Mesothelial cell of epicardium (in vitro differentiated cells): ENCODE data around the gene RIPOR1. TPM values are rescaled to one million over a fixed set of nuclear protein-coding genes. Genes with fewer than 3 reads are reported as not detected.
"Not testable (repeated sequence)": the region's sequence is repeated elsewhere in the genome, so short reads cannot be mapped to it uniquely, and the experiment has no call there.

Source experiments
- DNase-seq, 2 experiments: peaks; one replicate each; pipeline ENCODE4 v3.0.0; 2021; ENCODE audit warnings: low spot score in 2 of 2; ENCODE audit not compliant: unreplicated experiment in 2 of 2
- H3K27ac Mint-ChIP-seq: 2 replicates; pipeline ENCODE4 v1.8.0; 2021; ENCODE audit warnings: mixed read lengths
- H3K27me3 Mint-ChIP-seq: 2 replicates; pipeline ENCODE4 v1.8.0; 2021; ENCODE audit warnings: low read depth, mixed read lengths
- H3K36me3 Mint-ChIP-seq: 2 replicates; pipeline ENCODE4 v1.8.0; 2021; ENCODE audit warnings: mixed read lengths
- H3K4me1 Mint-ChIP-seq: 2 replicates; pipeline ENCODE4 v1.8.0; 2021; ENCODE audit warnings: mixed read lengths
- H3K4me3 Mint-ChIP-seq: 2 replicates; pipeline ENCODE4 v1.8.0; 2021; ENCODE audit warnings: mild to moderate bottlenecking, moderate library complexity, mixed read lengths
- H3K9me3 Mint-ChIP-seq: 2 replicates; pipeline ENCODE4 v1.8.0; 2021; ENCODE audit warnings: mixed read lengths
- CTCF ChIP-seq: fragments of 200-600 bp; sonication (generic); IDR thresholded peaks from one replicate; pipeline ENCODE4 v1.5.0; 2021; ENCODE audit warnings: antibody characterized with exemption; ENCODE audit not compliant: unreplicated experiment
- total RNA-seq: library from RNA; stranded (reverse); gene quantifications from 3 replicates; pipeline ENCODE4 v1.2.1, GENCODE V29; 2021

The RIPOR1 gene
- total RNA-seq, 1 donor from 2014 or later, result 69.2 TPM

GRCh38 chr16:67499106-67499505 lies 29.5 kb upstream of the RIPOR1 start:
- Mint-ChIP-seq H3K4me3 (no peak overlapping the region), H3K9me3 (no peaks in the 10 kb centered on the region), H3K27ac (no peak overlapping the region), H3K4me1 (no peaks in the 10 kb centered on the region), H3K36me3 (no peaks in the 10 kb centered on the region), H3K27me3 (no peaks in the 10 kb centered on the region)
- DNase-seq, result no peak
- no peak for TF ChIP-seq CTCF

- TF ChIP-seq CTCF, result no peak
- no peak for DNase-seq
- Mint-ChIP-seq H3K27me3 (peaks cover 10% of the 10 kb centered on the region), H3K9me3 (no peaks in the 10 kb centered on the region), H3K4me1 (peaks cover 2% of the 10 kb centered on the region), H3K27ac (no peak overlapping the region), H3K4me3 (no peak overlapping the region), H3K36me3 (no peaks in the 10 kb centered on the region)
These were observed 24.3 kb upstream of the RIPOR1 start for GRCh38 chr16:67504031-67505021.

GRCh38 chr16:67506468-67506867 lies 22.2 kb upstream of the RIPOR1 start:
- H3K27me3 Mint-ChIP-seq, result peaks cover 10% of the 10 kb centered on the region
- no peak for TF ChIP-seq CTCF
- peaks cover 2% of the 10 kb centered on the region for H3K4me1 Mint-ChIP-seq
- no peak overlapping the region for H3K4me3 Mint-ChIP-seq
- DNase-seq, result no peak
- H3K27ac Mint-ChIP-seq, result no peak overlapping the region
- H3K9me3 Mint-ChIP-seq, result no peaks in the 10 kb centered on the region
- no peaks in the 10 kb centered on the region for H3K36me3 Mint-ChIP-seq

GRCh38 chr16:67509016-67509415 lies 19.6 kb upstream of the RIPOR1 start:
- H3K36me3 Mint-ChIP-seq, result no peaks in the 10 kb centered on the region
- no peak overlapping the region for H3K4me3 Mint-ChIP-seq
- TF ChIP-seq CTCF, result no peak

GRCh38 chr16:67513892-67514291 lies 14.7 kb upstream of the RIPOR1 start:
- H3K4me3 Mint-ChIP-seq, H3K36me3 Mint-ChIP-seq, H3K27ac Mint-ChIP-seq, H3K9me3 Mint-ChIP-seq, H3K27me3 Mint-ChIP-seq, DNase-seq, H3K4me1 Mint-ChIP-seq: not testable (repeated sequence)

More at GRCh38 chr16:67509016-67509415, 19.6 kb upstream of the RIPOR1 start:
- Mint-ChIP-seq H3K9me3 (no peaks in the 10 kb centered on the region), H3K27ac (no peak overlapping the region), H3K4me1 (peaks cover 2% of the 10 kb centered on the region), H3K27me3 (peaks cover 10% of the 10 kb centered on the region)
- no peak for DNase-seq

GRCh38 chr16:67514382-67514828 lies 14.2 kb upstream of the RIPOR1 start:
- Mint-ChIP-seq H3K36me3 (no peaks in the 10 kb centered on the region), H3K9me3 (no peaks in the 10 kb centered on the region), H3K4me1 (peaks cover 5% of the 10 kb centered on the region), H3K4me3 (no peak overlapping the region), H3K27me3 (peaks cover under 1% of the 10 kb centered on the region), H3K27ac (no peak overlapping the region)
- peak; percentile 77 for TF ChIP-seq CTCF
- peak in 1 of 2 experiments; percentile 70 for DNase-seq
